ENCODE measurements around the gene SP2. TPM values are rescaled to one million over a fixed set of nuclear protein-coding genes. Genes with fewer than 3 reads are reported as not detected.
A peak's percentile ranks its signal among the peaks of the same experiment; 100 is the strongest.

Gene SP2
- total RNA-seq, 1 experiment from 2014 or later, result 1.6 TPM

GRCh38 chr17:47973541-47973940 is 77.5 kb downstream of the SP2 start:
- DNase-seq (ENCODE audit: low read depth), result no peak

- DNase-seq (ENCODE audit: low read depth), result no peak
These were observed 79.3 kb downstream of the SP2 start for GRCh38 chr17:47975189-47975822.

GRCh38 chr17:47975823-47976205 is 79.8 kb downstream of the SP2 start:
- DNase-seq (ENCODE audit: low read depth), result no peak

GRCh38 chr17:47978324-47978723 is 82.3 kb downstream of the SP2 start:
- DNase-seq (ENCODE audit: low read depth), result peak; percentile 54

Other genes starting within 250 kb of the SP2 start
- gene KPNB1, start 246.3 kb upstream of the SP2 start, total RNA-seq (2014; rRNA removed; shearing (Covaris generic)), result 237 and 268 TPM in 2 replicates
- 0.48 and 1.3 TPM in 2 replicates for gene TBKBP1, start 202.1 kb upstream of the SP2 start, total RNA-seq (2014; rRNA removed; shearing (Covaris generic))
- gene TBX21, start 163.0 kb upstream of the SP2 start, total RNA-seq (2014; rRNA removed; shearing (Covaris generic)), result not detected in 2 replicates
- gene OSBPL7, start 74.4 kb upstream of the SP2 start, total RNA-seq (2014; rRNA removed; shearing (Covaris generic)), result 2.6 and 3.4 TPM in 2 replicates
- 30.4 and 35.8 TPM in 2 replicates for gene MRPL10, start 64.7 kb upstream of the SP2 start, total RNA-seq (2014; rRNA removed; shearing (Covaris generic))
- gene LRRC46, start 64.6 kb upstream of the SP2 start, total RNA-seq (2014; rRNA removed; shearing (Covaris generic)), result 0.10 TPM in 1 of 2 replicates, not detected in the other
- 17.8 and 18.4 TPM in 2 replicates for gene SCRN2, start 55.0 kb upstream of the SP2 start, total RNA-seq (2014; rRNA removed; shearing (Covaris generic))
- not detected in 2 replicates for gene SP6, start 45.1 kb upstream of the SP2 start, total RNA-seq (2014; rRNA removed; shearing (Covaris generic))
- gene PNPO, start 45.3 kb downstream of the SP2 start, total RNA-seq (2014; rRNA removed; shearing (Covaris generic)), result 20.7 and 26.9 TPM in 2 replicates
- not detected in 2 replicates for gene PRR15L, start 61.6 kb downstream of the SP2 start, total RNA-seq (2014; rRNA removed; shearing (Covaris generic))
- 41.6 and 44.0 TPM in 2 replicates for gene CDK5RAP3, start 74.9 kb downstream of the SP2 start, total RNA-seq (2014; rRNA removed; shearing (Covaris generic))
- gene COPZ2, start 141.6 kb downstream of the SP2 start, total RNA-seq (2014; rRNA removed; shearing (Covaris generic)), result 40.3 and 41.7 TPM in 2 replicates
- 28.4 and 35.2 TPM in 2 replicates for gene NFE2L1, start 152.1 kb downstream of the SP2 start, total RNA-seq (2014; rRNA removed; shearing (Covaris generic))
- 53.5 and 64.6 TPM in 2 replicates for gene CBX1, start 205.2 kb downstream of the SP2 start, total RNA-seq (2014; rRNA removed; shearing (Covaris generic))
- 6.4 and 10.4 TPM in 2 replicates for gene SNX11, start 211.5 kb downstream of the SP2 start, total RNA-seq (2014; rRNA removed; shearing (Covaris generic))

Measured in RPMI7951 (cell line).